Activated gamma-delta T cell (primary cell): ENCODE measurements around the gene DDX52.
"Not testable (repeated sequence)": the region's sequence is repeated elsewhere in the genome, so short reads cannot be mapped to it uniquely, and the experiment has no call there.

Source experiments
- DNase-seq: peaks from one replicate; lab custom pipeline; 2025; lab: John Stamatoyannopoulos, UW
- total RNA-seq, 2 donors: gene quantifications; one replicate each; lab custom pipeline; 2026; lab: John Stamatoyannopoulos, UW

DDX52 gene, protein sequence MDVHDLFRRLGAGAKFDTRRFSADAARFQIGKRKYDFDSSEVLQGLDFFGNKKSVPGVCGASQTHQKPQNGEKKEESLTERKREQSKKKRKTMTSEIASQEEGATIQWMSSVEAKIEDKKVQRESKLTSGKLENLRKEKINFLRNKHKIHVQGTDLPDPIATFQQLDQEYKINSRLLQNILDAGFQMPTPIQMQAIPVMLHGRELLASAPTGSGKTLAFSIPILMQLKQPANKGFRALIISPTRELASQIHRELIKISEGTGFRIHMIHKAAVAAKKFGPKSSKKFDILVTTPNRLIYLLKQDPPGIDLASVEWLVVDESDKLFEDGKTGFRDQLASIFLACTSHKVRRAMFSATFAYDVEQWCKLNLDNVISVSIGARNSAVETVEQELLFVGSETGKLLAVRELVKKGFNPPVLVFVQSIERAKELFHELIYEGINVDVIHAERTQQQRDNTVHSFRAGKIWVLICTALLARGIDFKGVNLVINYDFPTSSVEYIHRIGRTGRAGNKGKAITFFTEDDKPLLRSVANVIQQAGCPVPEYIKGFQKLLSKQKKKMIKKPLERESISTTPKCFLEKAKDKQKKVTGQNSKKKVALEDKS
- 77.3 to 88.9 reads per million in 2 donors for total RNA-seq

DNA sequence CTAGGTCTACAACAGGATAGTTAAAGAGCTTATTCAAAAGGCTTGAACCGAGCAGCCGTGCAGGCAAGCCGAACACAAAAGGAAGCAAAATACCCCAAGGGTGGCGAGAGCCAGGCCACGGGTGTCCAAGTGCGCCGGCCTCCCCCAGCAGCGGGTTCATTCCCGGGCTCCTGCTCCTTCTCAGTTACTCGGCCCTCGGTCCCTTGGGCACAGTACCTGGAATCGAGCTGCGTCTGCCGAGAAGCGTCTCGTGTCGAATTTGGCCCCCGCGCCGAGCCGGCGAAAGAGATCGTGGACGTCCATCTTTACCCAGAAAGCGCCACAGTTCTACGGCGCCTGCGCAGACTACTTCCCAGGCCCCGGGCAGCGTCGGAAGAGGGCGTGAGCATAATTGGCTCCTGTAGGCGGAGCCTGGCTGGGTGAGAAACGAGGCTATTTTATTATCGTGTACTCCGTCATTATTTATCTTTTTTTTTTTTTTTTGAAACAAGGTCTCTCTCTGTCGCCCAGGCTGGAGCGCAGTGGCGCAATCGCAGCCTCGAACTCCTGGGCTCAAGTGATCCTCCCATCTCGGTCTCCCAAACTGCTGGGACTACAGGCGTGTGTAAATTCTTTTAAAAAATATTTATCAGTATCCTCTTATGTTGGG is at the start of gene DDX52:
TSS of gene DDX52 (minus strand) at position 329 of the 649 bp plus-strand sequence. CDS start at position 303, 26 bp downstream.
- peak; percentile 61 for DNase-seq

DNA sequence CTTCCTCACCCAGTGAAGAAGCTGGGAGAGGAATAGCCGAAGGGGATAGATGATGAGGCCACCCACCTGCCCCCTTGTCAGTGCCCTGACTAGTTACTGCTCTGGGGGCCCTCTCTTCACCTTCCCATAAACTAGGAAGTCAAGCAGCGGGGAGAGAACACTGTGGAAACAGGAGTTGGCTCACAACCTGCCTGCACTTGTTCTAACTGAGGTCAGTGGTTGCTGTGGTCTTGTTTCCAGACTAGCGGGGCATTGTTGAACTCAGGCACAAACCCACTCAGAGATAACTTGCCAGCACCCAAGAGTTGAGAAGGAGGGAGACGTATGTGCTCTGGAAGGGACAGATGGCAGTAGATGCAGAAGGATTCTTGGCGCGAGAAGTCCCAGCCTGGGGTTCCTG is 48.6 kb upstream of the DDX52 start:
- DNase-seq: no peak

DNA sequence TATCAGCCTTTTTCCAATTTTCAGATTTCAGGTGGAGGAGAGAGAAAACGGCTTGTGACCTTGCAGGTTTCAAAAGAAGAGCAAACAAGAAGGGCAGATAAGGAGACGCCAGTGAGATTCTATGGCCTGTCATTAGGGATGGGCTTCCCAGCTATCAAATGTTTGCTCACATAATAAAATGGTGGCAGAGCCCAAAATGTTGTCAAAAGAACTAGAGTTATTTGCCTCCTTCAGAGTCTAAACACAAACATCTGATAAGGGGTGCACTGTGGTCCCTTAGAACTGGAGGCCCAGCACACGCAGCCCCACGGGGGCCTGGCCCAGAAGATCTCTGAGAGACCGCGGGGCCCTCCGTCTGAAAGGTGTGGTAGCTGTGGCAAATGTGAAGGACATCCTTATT is 46.1 kb upstream of the DDX52 start:
- no peak for DNase-seq

DNA sequence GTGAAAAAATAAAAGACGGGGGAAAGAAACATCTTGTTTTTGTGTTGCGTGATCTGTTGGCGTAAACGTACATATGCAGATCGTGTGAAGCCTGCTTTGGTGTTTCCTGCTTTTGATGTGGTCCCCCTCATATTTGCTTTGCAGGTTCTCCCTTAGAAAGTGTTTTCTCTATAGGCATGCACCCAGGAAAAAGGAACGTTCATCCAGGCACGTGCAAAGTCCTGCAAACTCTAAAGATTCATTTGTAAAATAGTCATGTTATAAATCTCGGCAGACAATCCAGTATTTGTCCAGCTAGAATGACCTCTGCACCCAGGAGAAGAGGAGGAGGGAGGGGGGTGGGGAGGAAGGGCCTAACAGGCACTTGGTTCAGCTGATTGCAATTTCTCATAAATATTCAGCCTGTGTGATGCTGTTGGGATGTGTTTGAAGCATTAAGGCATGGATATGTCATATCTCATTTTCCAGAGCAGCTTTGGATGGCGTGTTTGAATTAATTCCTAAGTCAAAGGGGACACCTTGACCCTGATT is 40.3 kb upstream of the DDX52 start:
- no peak for DNase-seq

DNA sequence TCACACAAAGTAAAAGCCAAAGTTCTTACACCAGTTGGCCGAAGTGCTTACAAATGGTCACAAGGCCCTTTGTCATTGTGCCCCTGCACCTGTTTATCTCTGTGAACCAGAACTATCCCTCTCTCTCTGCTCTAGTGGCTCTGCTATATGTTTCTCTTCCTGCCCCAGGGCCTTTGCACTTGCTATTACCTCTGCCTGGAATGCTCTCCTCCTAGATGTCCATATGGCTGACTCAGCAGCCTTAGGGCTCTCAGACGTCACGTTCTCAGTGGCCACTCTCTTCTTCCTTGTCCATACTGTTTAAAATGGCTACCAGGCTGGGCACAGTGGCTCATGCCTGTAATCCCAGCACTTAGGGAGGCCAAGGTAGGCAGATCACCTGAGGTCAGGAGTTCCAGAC is 38.8 kb upstream of the DDX52 start:
- no peak for DNase-seq

DNA sequence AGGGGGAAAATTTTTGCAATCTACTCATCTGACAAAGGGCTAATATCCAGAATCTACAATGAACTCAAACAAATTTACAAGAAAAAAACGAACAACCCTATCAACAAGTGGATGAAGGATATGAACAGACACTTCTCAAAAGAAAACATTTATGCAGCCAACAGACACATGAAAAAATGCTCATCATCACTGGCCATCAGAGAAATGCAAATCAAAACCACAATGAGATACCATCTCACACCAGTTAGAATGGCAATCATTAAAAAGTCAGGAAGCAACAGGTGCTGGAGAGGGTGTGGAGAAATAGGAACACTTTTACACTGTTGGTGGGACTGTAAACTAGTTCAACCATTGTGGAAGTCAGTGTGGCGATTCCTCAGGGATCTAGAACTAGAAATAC is 36.7 kb upstream of the DDX52 start:
- DNase-seq: not testable (repeated sequence)

DNA sequence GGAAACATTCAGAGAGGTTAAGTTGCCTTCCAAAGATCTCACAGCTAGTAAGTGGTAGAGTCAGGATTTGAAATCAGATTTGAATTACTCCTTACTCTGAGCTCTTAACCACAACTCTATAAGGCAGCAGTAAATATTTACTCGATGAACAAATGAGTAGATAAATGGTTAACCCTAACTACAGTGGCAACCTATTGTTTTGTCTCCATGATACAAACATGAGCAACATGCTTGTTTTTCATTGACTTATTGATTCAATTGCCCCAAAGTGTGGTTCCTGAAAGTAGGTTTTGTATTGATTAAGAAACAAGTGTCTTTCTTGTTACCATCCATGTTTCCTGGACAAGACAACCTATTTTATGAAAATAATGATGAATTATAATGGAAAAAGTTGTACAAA is 34.8 kb upstream of the DDX52 start:
- no peak for DNase-seq

DNA sequence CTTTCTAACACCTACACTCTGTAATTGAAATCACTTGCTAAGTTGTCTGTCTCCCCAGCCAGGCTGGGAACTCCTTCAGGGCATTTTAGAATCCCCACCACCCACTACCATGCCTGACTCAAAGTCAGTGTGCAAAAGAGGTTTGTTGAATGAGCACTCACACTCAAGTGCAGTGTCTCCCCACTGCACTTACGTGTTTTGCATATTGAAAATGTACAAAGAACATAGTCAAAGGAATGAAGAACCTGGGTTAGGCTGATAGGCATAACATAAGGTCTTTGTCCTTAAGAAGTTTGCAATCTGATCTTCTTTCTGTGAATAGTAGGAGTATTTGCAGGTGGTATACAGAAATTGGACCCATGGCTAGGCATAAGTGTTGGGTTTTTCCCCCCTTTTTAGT is 33.8 kb upstream of the DDX52 start:
- DNase-seq: no peak

DNA sequence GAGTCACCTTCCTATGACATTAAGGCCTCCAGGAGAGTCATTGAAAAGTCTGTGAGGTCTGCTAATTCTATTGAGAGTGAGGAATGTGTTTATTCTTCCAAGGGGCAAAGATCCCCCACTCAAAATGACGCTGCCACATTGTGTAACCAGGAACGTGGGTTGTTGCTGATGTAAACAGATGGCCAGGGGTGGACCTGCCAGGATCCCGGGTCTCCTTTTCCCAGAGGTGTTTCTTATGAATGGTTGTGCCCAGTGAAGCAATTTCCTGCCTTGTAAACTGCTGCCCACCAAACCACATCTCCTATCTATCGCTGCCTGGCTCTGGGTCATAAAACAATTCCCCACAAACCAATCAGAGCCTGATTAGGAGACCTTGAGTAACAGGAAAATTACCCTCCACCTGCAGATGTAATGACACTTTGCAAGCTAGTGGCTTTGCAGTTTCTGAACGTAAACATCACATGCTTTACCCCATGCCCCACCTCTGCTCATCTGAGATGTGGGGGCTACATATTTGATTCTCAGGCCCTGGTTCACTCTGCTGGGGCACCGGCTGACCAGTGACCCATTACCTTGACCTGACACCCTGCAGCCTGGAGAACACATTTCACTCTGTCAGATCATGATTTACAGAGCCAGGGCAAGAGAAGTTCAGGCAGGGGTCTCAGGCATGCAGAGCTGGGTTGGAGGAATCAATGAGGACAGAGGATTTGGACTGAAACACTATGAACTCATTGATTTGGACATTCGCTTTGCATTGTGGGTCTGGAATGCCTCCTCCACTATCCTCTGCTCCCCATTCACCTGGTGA is 33.1 kb upstream of the DDX52 start:
- no peak for DNase-seq

DNA sequence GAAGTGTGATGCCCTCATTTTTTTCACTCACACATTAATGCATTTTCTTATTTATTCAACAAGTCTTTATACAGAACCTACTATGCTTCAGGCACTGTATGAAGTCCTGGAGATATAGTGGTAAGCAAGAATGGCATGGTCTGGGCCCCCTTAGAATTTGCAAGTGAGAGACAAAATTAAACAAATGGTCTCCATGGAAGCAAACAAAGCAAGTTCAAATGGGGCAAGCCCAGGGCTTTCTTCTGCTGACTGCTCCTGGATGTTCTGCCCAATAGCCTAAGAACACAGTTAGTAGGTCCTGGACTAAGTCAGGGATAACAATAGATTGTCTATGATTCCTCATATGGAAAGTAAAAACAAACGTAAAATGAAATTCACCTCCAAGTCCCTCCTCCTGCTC is 31.3 kb upstream of the DDX52 start:
- DNase-seq: no peak

DNA sequence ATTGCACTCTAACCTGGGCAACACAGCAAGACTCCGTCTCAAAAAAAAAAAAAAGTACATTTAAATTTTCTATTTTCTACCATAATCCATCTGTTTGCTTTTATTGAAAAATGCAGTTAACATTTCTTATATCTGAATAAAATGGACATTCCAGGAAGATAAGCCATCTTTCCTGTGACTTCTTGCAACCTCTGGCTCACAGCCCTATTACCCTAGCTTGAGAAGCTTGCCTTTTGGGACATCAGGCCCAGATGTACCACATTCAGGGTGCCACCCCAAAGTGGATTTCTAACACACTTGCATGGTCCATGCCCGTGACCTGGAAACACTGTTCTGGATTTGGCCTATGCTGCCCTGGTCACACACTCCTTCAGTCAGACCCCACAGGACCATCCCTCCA is 30.1 kb upstream of the DDX52 start:
- DNase-seq: no peak

DNA sequence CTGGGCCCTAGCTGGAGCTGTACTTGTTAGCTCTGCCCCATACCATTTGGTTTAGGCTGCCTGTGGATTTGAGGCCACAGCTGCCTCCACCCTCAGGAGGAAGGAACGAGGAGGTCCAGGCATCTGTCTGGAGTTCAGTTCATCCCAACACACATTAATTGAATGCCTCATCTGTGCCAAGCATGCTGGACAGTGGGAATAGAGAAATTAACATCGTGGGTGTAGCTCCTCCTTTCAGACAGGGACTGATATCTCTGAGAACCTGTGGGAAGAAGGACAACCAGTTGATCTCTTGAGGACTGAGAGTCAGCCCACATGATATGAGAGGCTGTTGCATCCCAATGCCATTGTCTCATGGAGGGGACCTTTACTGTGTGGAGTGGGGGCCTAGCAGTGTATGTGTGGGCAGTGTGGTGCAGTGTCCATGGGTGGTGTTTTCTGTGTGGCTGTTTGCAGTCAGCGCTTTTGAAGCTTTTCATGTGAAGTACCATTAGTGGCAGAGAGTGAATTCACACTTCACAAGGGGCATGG is 29.4 kb upstream of the DDX52 start:
- DNase-seq: no peak

DNA sequence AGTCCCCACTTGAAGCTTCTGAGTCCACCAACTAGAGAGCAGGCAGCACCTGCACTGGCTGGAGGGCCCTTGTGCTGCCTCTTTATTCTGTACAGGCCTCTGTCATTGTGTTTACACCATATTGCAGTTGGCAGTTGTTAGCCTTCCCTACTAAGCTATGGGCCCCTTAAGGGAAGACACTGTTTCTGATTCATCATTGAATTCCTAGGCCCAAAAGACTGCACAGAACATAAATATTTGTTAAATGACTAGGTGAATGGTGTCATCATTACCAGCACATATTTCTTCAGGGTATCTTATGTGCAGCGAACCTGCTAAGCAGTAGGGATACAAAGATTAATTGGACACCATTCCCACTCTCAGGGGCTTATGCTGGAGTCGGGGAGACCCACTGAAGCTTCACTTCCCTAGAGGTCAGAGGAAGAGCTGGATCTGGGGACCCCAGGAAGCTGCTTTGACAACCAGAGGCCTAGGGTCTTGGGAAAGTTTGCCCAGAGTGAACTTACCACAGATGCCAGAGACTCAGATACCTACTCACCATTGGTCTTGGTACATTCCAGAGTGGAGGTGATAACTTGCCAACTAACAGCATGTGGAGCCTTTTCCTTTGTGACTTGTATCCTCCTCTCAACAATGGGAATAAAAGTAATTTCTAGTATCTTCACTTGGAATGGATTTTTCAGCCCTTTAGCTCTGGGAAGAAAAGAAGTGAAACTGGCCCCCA is 28.7 kb upstream of the DDX52 start:
- no peak for DNase-seq

DNA sequence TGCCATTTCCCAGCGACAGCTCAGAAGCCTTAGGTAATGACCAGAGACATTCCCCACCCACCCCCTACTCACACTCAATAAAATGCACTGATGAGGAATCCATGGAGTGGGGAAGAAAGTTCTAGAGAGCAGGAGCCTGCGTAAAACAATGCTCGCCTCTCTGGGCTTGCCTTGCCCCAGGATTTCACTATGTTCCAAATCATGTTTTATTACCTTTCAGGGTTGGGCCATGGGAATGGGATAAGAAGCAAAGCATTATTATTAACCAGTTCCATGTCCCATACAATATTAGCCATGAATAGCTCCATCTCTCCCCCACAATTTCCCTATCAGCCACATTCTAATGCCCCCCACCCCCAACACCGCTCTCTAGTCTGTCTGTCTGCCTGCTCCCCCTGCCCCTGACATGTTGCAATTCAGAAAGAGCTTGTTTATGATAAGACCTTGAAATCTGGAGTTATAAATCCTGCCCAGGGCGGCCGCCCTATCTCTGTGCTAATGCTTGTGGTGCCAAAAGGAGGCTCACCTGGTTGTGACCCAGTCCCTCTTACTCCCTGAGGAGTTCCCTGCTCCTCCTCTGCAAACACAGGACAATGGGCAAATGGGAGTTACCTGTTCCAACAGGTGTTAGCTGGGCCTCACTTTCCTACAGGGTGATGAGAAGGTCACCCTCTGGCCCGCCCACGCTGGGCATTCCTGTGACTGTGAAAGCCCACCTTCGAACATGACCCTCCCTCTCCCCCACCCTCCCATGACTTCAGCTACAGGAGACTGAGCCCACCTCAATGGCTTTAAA is 28.0 kb upstream of the DDX52 start:
- DNase-seq: no peak

DNA sequence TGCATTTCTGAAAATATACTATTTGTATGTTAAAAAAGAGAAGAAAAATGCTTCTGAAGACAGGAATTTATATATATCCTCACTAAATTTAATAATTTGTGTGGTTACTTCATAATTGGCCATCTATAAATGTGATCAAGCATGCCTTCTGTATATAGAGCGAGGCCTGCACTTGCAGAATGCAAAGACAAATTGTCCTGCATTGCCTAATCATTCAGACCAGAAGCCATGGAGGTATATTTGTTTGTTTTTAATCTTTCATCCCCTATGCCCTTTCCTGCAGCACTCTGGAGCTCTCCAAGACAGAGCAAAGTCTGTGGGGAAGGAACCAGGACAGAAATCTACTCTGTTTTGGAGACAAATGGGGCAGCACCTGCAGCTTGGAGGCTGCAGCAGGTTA is 23.8 kb upstream of the DDX52 start:
- DNase-seq: no peak

DNA sequence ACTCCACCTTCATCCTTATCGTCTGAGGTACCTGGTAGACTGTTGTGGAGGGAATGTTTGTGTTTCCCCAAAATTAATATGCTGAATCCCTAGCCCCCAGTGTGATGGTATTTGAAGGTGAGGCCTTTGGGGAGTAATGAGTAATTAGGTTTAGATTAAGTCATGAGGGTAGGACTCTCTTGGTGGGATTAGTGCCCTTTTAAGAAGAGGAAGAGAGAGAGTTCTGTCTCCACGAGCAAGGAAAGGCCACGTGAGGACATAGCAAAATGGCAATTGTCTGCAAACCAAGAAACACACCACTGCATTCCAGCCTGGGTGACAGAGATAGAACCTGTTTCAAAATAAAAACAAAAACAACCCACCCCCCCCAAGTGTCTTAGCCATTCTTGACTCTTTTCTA is 21.0 kb upstream of the DDX52 start:
- DNase-seq: no peak

DNA sequence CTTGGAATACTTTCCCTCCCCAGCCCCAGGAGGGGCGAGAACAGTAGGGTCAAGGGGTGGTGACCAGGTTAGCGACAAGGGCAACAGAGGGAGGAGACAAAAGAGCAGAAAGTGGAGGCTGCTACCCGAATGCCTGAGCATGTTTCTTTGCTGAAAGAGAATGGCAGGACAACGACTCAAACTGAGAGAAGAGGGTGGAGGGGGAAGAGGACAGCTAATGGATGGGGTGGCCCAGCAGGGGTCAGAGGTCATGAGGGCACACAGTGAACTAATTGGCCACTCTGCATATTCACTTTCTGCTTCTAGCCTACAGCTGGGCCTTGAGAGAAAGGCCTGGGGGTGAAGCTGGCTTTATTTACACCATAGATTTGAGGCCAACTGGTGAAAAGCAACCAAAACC is 19.1 kb upstream of the DDX52 start:
- no peak for DNase-seq

DNA sequence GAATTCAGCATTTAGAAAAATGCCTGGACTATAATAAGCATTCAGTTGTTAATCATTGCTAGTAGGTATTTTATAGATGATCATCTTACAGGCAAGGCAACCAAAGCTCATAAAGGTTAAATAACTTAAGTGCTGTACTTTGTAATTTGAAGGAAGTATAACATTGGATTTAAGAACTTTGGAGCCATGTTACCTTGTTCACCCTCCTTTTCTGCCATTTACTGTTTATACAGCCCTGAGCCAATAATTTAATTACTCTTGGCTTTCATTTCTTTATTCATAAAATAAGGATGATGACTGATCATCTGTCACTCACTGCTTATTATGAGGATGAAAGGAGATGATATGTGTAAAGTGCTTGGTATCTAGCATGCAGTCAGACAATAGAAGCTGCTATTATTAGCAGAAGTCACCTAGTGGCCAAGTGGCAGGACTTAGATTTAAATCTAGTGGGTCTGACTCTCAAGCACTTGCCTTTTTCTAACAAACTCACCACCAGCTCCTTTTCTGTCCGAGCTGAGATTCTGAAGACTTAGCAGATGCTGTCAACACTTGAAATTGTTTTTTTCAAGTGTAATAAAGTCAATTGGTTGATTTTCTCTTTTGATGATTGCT is 18.3 kb upstream of the DDX52 start:
- no peak for DNase-seq

DNA sequence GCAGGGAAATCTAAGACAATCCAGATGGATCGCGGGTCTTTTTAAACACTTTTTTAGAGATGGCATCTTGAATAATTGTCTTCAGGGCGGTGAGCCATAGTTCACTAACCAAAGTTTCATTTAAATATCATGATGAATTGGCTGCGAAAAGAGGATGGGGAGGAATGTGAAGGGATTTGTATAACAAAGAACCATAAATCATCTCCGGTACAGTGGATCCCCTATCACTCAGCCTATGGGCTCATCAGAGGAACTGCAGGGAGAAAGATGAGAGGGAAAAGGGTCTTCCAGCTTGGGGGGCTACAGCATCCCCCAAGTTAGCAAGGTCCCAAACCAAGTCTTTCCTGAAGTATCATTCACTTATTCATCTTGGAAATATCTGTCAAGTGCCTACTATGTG is 16.7 kb upstream of the DDX52 start:
- DNase-seq: no peak

DNA sequence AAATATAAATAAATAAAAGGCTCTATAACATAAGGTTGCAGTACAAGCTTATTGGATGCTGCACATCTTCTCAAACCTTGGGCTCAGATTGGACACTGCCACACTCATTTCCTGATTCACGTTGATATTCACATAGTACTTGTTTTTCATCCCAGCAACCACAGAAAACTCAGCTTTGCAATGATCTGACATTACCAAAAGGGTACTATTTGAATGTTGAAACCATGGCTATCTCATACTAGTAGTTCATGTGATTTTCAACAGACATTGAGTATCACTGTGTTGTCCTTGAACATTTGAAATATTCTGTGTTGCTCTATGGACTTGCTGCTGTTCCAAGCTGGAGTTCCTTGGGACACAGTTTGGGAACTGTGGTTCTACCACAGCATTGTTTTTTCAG is 14.0 kb upstream of the DDX52 start:
- no peak for DNase-seq
